ENCODE data around the gene TTC7B. TPM values are rescaled to one million over a fixed set of nuclear protein-coding genes. Genes with fewer than 3 reads are reported as not detected.

The TTC7B gene
- total RNA-seq, 1 experiment from 2014 or later = 70.6 TPM

- H3K9me2 ChIP-seq (ENCODE audit: insufficient read depth) = no peaks in the 10 kb centered on the region
- ATAC-seq = no peak
- H3K27ac ChIP-seq (ENCODE audit: low read depth, low read length) = no peak overlapping the region
- no peaks in the 10 kb centered on the region for H3K79me2 ChIP-seq (ENCODE audit: insufficient read depth, low read length)
- ChIA-PET CTCF (no interaction called here), POLR2A (no interaction called here), RAD21 (ENCODE audit: low non-redundant PET in 1 of 2, low total read pairs in 2 of 2, uncharacterized antibody in 2 of 2, unreplicated experiment in 2 of 2) (no interaction called here)
- H3K9me3 ChIP-seq (ENCODE audit: control insufficient read depth in 1 of 2, insufficient read depth in 1 of 2, low read depth in 1 of 2, low read length in 2 of 2) = no peaks in the 10 kb centered on the region
- no peak for DNase-seq (ENCODE audit: low read depth, low spot score)
- no peaks in the 10 kb centered on the region for H3K27me3 ChIP-seq (ENCODE audit: insufficient read depth, low read length)
- H4K20me1 ChIP-seq (ENCODE audit: insufficient read depth) = no peaks in the 10 kb centered on the region
- no TSS peak for BruUV-seq (replicated peaks)
- H3K4me1 ChIP-seq (ENCODE audit: control insufficient read depth in 1 of 2, insufficient read depth in 2 of 2, low read length in 2 of 2) = peaks cover 0 to 6% of the 10 kb centered on the region in 2 experiments; a peak in 1 of 4 replicates
- H3K4me3 ChIP-seq (replicated peaks in 1 of 2; ENCODE audit: low read depth in 1 of 2, low read length in 2 of 2) = no peak overlapping the region
- intact Hi-C loops (cut with micrococcal nuclease) = no loop called here
- no peak overlapping the region for H3K4me2 ChIP-seq (ENCODE audit: low read length)
- no peak overlapping the region for H2AFZ ChIP-seq (ENCODE audit: low read depth, low read length, poor library complexity, severe bottlenecking)
- TF ChIP-seq CEBPB (IDR thresholded peaks at IDR 0.05; ENCODE audit: low read depth) (no peak), POLR2AphosphoS5 (IDR thresholded peaks at IDR 0.05; ENCODE audit: low read depth, low read length) (no peak), RAD21 (IDR thresholded peaks at IDR 0.05; ENCODE audit: low read depth) (no peak), SRF (IDR thresholded peaks at IDR 0.05; ENCODE audit: low read depth) (no peak), CBX3 (IDR thresholded peaks at IDR 0.05; ENCODE audit: low read depth) (no peak), YY1 (IDR thresholded peaks at IDR 0.05; ENCODE audit: extremely low read depth, insufficient replicate concordance, low read depth, low read length) (no peak)
- TF ChIP-seq, protein P1, sequence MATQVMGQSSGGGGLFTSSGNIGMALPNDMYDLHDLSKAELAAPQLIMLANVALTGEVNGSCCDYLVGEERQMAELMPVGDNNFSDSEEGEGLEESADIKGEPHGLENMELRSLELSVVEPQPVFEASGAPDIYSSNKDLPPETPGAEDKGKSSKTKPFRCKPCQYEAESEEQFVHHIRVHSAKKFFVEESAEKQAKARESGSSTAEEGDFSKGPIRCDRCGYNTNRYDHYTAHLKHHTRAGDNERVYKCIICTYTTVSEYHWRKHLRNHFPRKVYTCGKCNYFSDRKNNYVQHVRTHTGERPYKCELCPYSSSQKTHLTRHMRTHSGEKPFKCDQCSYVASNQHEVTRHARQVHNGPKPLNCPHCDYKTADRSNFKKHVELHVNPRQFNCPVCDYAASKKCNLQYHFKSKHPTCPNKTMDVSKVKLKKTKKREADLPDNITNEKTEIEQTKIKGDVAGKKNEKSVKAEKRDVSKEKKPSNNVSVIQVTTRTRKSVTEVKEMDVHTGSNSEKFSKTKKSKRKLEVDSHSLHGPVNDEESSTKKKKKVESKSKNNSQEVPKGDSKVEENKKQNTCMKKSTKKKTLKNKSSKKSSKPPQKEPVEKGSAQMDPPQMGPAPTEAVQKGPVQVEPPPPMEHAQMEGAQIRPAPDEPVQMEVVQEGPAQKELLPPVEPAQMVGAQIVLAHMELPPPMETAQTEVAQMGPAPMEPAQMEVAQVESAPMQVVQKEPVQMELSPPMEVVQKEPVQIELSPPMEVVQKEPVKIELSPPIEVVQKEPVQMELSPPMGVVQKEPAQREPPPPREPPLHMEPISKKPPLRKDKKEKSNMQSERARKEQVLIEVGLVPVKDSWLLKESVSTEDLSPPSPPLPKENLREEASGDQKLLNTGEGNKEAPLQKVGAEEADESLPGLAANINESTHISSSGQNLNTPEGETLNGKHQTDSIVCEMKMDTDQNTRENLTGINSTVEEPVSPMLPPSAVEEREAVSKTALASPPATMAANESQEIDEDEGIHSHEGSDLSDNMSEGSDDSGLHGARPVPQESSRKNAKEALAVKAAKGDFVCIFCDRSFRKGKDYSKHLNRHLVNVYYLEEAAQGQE (IDR thresholded peaks at IDR 0.05; ENCODE audit: low read depth) = no peak
- TF ChIP-seq, protein P2, sequence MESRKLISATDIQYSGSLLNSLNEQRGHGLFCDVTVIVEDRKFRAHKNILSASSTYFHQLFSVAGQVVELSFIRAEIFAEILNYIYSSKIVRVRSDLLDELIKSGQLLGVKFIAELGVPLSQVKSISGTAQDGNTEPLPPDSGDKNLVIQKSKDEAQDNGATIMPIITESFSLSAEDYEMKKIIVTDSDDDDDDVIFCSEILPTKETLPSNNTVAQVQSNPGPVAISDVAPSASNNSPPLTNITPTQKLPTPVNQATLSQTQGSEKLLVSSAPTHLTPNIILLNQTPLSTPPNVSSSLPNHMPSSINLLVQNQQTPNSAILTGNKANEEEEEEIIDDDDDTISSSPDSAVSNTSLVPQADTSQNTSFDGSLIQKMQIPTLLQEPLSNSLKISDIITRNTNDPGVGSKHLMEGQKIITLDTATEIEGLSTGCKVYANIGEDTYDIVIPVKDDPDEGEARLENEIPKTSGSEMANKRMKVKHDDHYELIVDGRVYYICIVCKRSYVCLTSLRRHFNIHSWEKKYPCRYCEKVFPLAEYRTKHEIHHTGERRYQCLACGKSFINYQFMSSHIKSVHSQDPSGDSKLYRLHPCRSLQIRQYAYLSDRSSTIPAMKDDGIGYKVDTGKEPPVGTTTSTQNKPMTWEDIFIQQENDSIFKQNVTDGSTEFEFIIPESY (IDR thresholded peaks at IDR 0.05; ENCODE audit: extremely low read depth, insufficient replicate concordance, low read length) = no peak
- no peak overlapping the region for H3K9ac ChIP-seq (ENCODE audit: low read length)
- H3K36me3 ChIP-seq (ENCODE audit: control insufficient read depth in 1 of 2, insufficient read depth in 2 of 2, low read length in 2 of 2) = no peaks in the 10 kb centered on the region
Measured at GRCh38 chr14:90704738-90705392, 111.4 kb downstream of the TTC7B start.
